Measurements from ENCODE around the gene ALG12. TPM values are rescaled to one million over a fixed set of nuclear protein-coding genes. Genes with fewer than 3 reads are reported as not detected.

Gene ALG12
- total RNA-seq, 1 experiment from 2014 or later: 18.2 TPM

DNA sequence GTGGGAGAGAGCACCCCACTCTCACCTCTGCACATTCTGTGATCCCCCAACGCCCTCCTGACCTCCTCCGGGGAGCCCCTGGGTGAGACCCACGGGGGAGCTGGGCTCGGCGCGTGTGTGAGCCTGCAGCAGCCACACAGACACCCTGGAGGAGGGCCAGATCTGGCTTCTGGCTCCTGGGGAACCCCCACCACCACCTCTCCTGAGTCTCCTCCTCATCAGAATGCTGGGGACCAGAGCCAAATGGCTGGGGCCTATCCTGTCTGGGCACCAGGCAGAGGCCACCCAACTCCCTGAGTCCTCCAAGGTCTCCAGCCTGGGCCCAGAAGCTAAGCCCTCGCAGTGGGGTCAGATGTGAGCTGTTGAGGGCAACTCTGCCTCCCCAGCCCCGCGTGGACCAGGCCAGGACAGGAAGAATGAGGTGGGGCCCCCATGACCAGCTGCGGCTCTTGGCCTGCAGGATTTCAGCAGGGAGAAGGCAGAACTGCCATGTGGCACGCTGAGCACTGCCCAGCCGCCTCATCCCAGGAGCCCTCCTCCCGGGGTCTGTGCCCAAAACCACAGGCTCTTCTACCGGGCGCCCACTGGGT is 36.8 kb upstream of the ALG12 start:
- Mint-ChIP-seq H3K36me3 (ENCODE audit: insufficient read depth, unreplicated experiment) (no peaks in the 10 kb centered on the region), H3K27ac (ENCODE audit: low read depth, unreplicated experiment) (peak overlapping the region; percentile 31), H3K4me1 (ENCODE audit: insufficient read depth, unreplicated experiment) (peaks cover 35% of the 10 kb centered on the region), H3K9me3 (ENCODE audit: unreplicated experiment) (no peaks in the 10 kb centered on the region), H3K4me3 (ENCODE audit: unreplicated experiment) (no peak overlapping the region), H3K27me3 (ENCODE audit: insufficient read depth, unreplicated experiment) (no peaks in the 10 kb centered on the region)
- CTCF ChIA-PET: interaction anchor here (0.9 to 1.9 kb wide), 3 partner anchors 19 to 38 kb away, joined by 3 to 9 read pairs (median 5); no protein-coding TSS in a partner anchor
- POLR2A ChIA-PET: interaction anchor here (1.3 kb wide), 1 partner anchor 24 kb away, joined by 4 read pairs; no protein-coding TSS in a partner anchor
- BruUV-seq (replicated peaks): no TSS peak
- no peak for DNase-seq (ENCODE audit: unreplicated experiment)
- TF ChIP-seq, protein P1, sequence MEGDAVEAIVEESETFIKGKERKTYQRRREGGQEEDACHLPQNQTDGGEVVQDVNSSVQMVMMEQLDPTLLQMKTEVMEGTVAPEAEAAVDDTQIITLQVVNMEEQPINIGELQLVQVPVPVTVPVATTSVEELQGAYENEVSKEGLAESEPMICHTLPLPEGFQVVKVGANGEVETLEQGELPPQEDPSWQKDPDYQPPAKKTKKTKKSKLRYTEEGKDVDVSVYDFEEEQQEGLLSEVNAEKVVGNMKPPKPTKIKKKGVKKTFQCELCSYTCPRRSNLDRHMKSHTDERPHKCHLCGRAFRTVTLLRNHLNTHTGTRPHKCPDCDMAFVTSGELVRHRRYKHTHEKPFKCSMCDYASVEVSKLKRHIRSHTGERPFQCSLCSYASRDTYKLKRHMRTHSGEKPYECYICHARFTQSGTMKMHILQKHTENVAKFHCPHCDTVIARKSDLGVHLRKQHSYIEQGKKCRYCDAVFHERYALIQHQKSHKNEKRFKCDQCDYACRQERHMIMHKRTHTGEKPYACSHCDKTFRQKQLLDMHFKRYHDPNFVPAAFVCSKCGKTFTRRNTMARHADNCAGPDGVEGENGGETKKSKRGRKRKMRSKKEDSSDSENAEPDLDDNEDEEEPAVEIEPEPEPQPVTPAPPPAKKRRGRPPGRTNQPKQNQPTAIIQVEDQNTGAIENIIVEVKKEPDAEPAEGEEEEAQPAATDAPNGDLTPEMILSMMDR (IDR thresholded peaks at IDR 0.05; ENCODE audit: unreplicated experiment): no peak
- intact Hi-C loops (cut with micrococcal nuclease): no loop called here

DNA sequence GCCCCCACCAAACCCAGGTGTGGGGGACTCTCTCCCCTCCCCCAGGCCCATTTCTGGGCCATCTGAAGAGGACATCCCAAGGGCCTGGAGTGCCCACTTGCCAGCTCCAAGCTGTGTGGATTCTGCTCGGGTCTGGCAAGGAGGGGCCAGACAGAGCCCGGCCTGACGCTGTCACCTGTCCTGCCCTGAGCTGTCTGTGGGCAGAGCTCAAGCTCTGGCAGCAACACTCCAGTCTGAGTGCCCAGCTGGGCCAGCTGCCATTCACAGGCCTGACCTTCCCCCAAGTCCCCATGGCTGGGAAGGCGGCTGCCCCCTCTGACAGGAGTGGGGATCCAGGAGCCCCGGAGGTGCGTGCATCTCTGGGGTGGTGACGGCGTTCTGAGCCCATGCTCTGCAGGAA is 36.1 kb upstream of the ALG12 start:
- Mint-ChIP-seq H3K4me3 (ENCODE audit: unreplicated experiment) (no peak overlapping the region), H3K27ac (ENCODE audit: low read depth, unreplicated experiment) (no peak overlapping the region), H3K36me3 (ENCODE audit: insufficient read depth, unreplicated experiment) (no peaks in the 10 kb centered on the region), H3K4me1 (ENCODE audit: insufficient read depth, unreplicated experiment) (peaks cover 40% of the 10 kb centered on the region), H3K27me3 (ENCODE audit: insufficient read depth, unreplicated experiment) (no peaks in the 10 kb centered on the region), H3K9me3 (ENCODE audit: unreplicated experiment) (no peaks in the 10 kb centered on the region)
- POLR2A ChIA-PET: no interaction called here
- DNase-seq (ENCODE audit: unreplicated experiment): no peak
- intact Hi-C loops (cut with micrococcal nuclease): no loop called here
- CTCF ChIA-PET: interaction anchor here (0.9 to 1.9 kb wide), 3 partner anchors 18 to 38 kb away, joined by 3 to 9 read pairs (median 5); no protein-coding TSS in a partner anchor
- TF ChIP-seq, protein P1 (IDR thresholded peaks at IDR 0.05; ENCODE audit: unreplicated experiment): no peak
- BruUV-seq (replicated peaks): no TSS peak

DNA sequence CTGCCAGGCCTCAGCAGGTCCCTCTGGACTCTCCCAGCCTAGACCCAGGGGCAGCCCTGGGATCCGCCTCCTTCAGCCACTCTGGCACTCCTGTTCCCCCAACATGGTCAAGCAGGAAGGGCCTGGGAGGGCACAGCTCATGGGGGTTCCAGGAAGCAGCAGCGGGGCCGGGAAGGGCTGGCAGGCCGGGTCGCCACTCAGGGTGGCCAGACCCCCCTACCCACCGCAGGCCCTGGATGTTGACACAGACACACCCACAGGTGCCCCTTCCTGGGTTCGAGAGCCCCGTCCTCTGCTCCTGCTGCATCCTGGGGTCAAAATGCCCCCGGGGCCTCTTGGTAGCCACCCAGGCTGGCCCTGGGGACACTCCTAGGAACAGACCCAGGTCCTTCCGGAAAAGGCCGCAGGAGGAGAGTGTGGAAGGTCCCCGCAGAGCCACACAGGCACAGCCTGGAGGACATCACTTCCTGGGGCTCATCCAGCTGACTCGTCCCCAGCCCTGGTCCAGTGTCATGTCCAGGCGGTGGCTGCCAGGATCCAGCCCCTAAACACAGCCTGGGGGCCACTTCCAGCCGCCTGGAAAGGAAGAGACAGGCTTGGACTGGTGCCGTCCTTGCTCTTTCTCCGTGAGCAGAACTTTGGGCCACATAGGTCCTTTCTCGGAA is 35.6 kb upstream of the ALG12 start:
- no peaks in the 10 kb centered on the region for H3K9me3 Mint-ChIP-seq (ENCODE audit: unreplicated experiment)
- BruUV-seq (replicated peaks): no TSS peak
- no peak overlapping the region for H3K27ac Mint-ChIP-seq (ENCODE audit: low read depth, unreplicated experiment)
- ChIA-PET CTCF (interaction anchor here (0.9 to 1.9 kb wide), 3 partner anchors 17 to 39 kb away, joined by 3 to 9 read pairs (median 5); no protein-coding TSS in a partner anchor), POLR2A (no interaction called here)
- intact Hi-C loops (cut with micrococcal nuclease): no loop called here
- H3K4me1 Mint-ChIP-seq (ENCODE audit: insufficient read depth, unreplicated experiment): peaks cover 41% of the 10 kb centered on the region
- TF ChIP-seq, protein P1 (IDR thresholded peaks at IDR 0.05; ENCODE audit: unreplicated experiment): no peak
- DNase-seq (ENCODE audit: unreplicated experiment): no peak
- no peak overlapping the region for H3K4me3 Mint-ChIP-seq (ENCODE audit: unreplicated experiment)
- H3K27me3 Mint-ChIP-seq (ENCODE audit: insufficient read depth, unreplicated experiment): no peaks in the 10 kb centered on the region
- no peaks in the 10 kb centered on the region for H3K36me3 Mint-ChIP-seq (ENCODE audit: insufficient read depth, unreplicated experiment)

DNA sequence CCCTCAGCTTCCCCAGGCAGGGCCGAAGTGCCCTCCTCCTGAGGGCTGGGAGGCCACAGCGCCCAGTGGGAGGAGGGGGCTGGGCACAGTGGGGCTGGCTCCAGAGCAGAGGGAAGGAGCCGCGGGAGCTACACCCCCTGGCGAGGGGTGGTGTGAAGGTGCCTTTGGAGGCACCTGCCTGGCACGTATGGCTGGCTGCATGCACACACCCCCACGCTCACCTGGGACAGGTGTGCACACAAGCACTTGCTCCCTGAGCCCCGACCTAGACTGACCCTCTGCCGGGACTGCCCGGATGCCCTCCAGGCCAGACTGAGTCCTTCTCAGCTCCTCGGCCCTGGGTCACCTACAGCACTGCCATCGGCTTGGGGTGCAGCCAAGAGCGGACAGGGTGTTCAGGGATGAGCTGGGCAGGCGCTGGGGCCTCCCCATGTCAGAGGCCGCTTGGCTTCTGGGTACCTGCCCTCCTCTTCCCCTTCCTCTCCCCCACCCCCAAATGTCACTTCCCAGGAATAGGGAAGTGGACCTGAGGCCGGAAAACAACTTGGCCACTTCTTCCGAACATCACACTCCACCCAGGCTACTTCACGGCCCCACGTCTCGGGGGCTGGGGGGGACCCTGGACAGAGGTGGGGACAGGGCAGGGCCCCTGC is 34.9 kb upstream of the ALG12 start:
- Mint-ChIP-seq H3K27me3 (ENCODE audit: insufficient read depth, unreplicated experiment) (no peaks in the 10 kb centered on the region), H3K9me3 (ENCODE audit: unreplicated experiment) (no peaks in the 10 kb centered on the region), H3K4me3 (ENCODE audit: unreplicated experiment) (no peak overlapping the region), H3K4me1 (ENCODE audit: insufficient read depth, unreplicated experiment) (peaks cover 40% of the 10 kb centered on the region), H3K36me3 (ENCODE audit: insufficient read depth, unreplicated experiment) (no peaks in the 10 kb centered on the region), H3K27ac (ENCODE audit: low read depth, unreplicated experiment) (no peak overlapping the region)
- TF ChIP-seq, protein P1 (IDR thresholded peaks at IDR 0.05; ENCODE audit: unreplicated experiment): no peak
- no peak for DNase-seq (ENCODE audit: unreplicated experiment)
- ChIA-PET CTCF (interaction anchor here (1.4 kb wide), 1 partner anchor 9 kb away, joined by 3 read pairs; no protein-coding TSS in a partner anchor), POLR2A (interaction anchor here (0.9 to 6.2 kb wide), 3 partner anchors 8 to 17 kb away, joined by 5 to 73 read pairs (median 46); partner anchors contain the start of gene PIM3)
- no TSS peak for BruUV-seq (replicated peaks)
- intact Hi-C loops (cut with micrococcal nuclease): no loop called here

Measured in MCF 10A (cell line).